ENCODE measurements around the gene SYTL2. TPM values are rescaled to one million over a fixed set of nuclear protein-coding genes. Genes with fewer than 3 reads are reported as not detected.
"Not testable (repeated sequence)": the region's sequence is repeated elsewhere in the genome, so short reads cannot be mapped to it uniquely, and the experiment has no call there.

SYTL2 gene
- total RNA-seq, 1 experiment from 2014 or later: 5.2 TPM

GRCh38 chr11:85672105-85672902, 138.6 kb downstream of the SYTL2 start:
- Histone ChIP-seq H2AK5ac (ENCODE audit: insufficient read length, low read length) (no peak overlapping the region), H2BK5ac (ENCODE audit: insufficient read length, low read length) (no peak overlapping the region), H3K23me2 (ENCODE audit: insufficient read length, low read depth, low read length, poor library complexity, severe bottlenecking) (no peaks in the 10 kb centered on the region), H4K20me1 (ENCODE audit: control insufficient read depth, insufficient read depth, insufficient read length) (no peaks in the 10 kb centered on the region), H4K5ac (ENCODE audit: insufficient read length, low read depth, low read length) (no peak overlapping the region), H3K4ac (ENCODE audit: low read depth, low read length) (no peak overlapping the region), H3K27ac (ENCODE audit: insufficient read length, low read depth, low read length) (no peak overlapping the region), H3K18ac (ENCODE audit: insufficient read length, low read depth, low read length) (no peak overlapping the region), H4K8ac (replicated peaks; ENCODE audit: insufficient read length, low read depth, low read length) (no peak overlapping the region), H3K79me2 (ENCODE audit: insufficient read depth, low read length) (no peaks in the 10 kb centered on the region), H3K23ac (ENCODE audit: insufficient read length, low read depth, low read length) (no peak overlapping the region), H2BK15ac (ENCODE audit: low read depth, low read length) (no peak overlapping the region), H3K4me2 (ENCODE audit: insufficient read depth, insufficient read length, low read length) (no peak overlapping the region), H3K9ac (ENCODE audit: extremely low read depth, insufficient read length, low read length) (no peak overlapping the region), H3K27me3 (ENCODE audit: insufficient read depth, low read length) (no peaks in the 10 kb centered on the region; the same call in 1 of the 2 replicates), H2BK20ac (ENCODE audit: low read depth, low read length, poor library complexity, severe bottlenecking) (no peak overlapping the region), H3K4me1 (ENCODE audit: insufficient read depth, low read length) (no peaks in the 10 kb centered on the region; the same call in 1 of the 2 replicates), H2BK120ac (ENCODE audit: low read depth, low read length, poor library complexity, severe bottlenecking) (no peak overlapping the region), H2BK12ac (ENCODE audit: insufficient read length, low read depth, low read length) (no peak overlapping the region), H4K91ac (ENCODE audit: insufficient read length, low read depth, low read length) (no peak overlapping the region), H3K79me1 (ENCODE audit: insufficient read depth, low read depth, low read length, poor library complexity, severe bottlenecking) (no peaks in the 10 kb centered on the region), H2AFZ (ENCODE audit: low read length) (no peak overlapping the region), H3K14ac (ENCODE audit: insufficient read depth, low read length) (no peak overlapping the region), H3T11ph (ENCODE audit: low read length) (no peak overlapping the region), H3K9me3 (ENCODE audit: control insufficient read depth, low read depth, low read length) (no peaks in the 10 kb centered on the region), H3K56ac (ENCODE audit: insufficient read length, low read depth, low read length) (no peak overlapping the region)
- Mint-ChIP-seq H3K27ac (no peak overlapping the region), H3K36me3 (ENCODE audit: insufficient read depth in 1 of 3, low read depth in 3 of 3) (peaks cover 0 to 5% (median 5%) of the 10 kb centered on the region in 3 experiments; a peak in 2 of 7 replicates), H3K27me3 (ENCODE audit: low read depth) (peaks cover 59% of the 10 kb centered on the region), H3K9me3 (peaks cover 27 to 31% of the 10 kb centered on the region in 2 experiments), H3K4me3 (no peak overlapping the region), H3K4me1 (peaks cover 4 to 5% of the 10 kb centered on the region in 2 experiments; a peak in 3 of 4 replicates)
- whole genome bisulfite sequencing (ENCODE audit: extremely low coverage, insufficient read length, low lambda C conversion rate): no CpG with 5 or more reads among the region's 8 CpGs
- no peak for DNase-seq
- no peak for TF ChIP-seq CTCF (conservative IDR thresholded peaks at IDR 0.05)

- H3K79me2 ChIP-seq (ENCODE audit: insufficient read depth, low read length); H3T11ph ChIP-seq (ENCODE audit: low read length); H4K5ac ChIP-seq (ENCODE audit: insufficient read length, low read depth, low read length); H3K79me1 ChIP-seq (ENCODE audit: insufficient read depth, low read depth, low read length, poor library complexity, severe bottlenecking); H2BK12ac ChIP-seq (ENCODE audit: insufficient read length, low read depth, low read length); H2AK5ac ChIP-seq (ENCODE audit: insufficient read length, low read length); H2BK15ac ChIP-seq (ENCODE audit: low read depth, low read length); H3K4me2 ChIP-seq (ENCODE audit: insufficient read depth, insufficient read length, low read length); H3K23ac ChIP-seq (ENCODE audit: insufficient read length, low read depth, low read length); H3K36me3 Mint-ChIP-seq (ENCODE audit: insufficient read depth in 1 of 3, low read depth in 3 of 3); H3K14ac ChIP-seq (ENCODE audit: insufficient read depth, low read length); H2BK120ac ChIP-seq (ENCODE audit: low read depth, low read length, poor library complexity, severe bottlenecking); H3K18ac ChIP-seq (ENCODE audit: insufficient read length, low read depth, low read length); H3K27me3 ChIP-seq (ENCODE audit: insufficient read depth, low read length); H3K4ac ChIP-seq (ENCODE audit: low read depth, low read length); H2BK20ac ChIP-seq (ENCODE audit: low read depth, low read length, poor library complexity, severe bottlenecking); H3K4me1 Mint-ChIP-seq; H3K56ac ChIP-seq (ENCODE audit: insufficient read length, low read depth, low read length); H4K20me1 ChIP-seq (ENCODE audit: control insufficient read depth, insufficient read depth, insufficient read length); DNase-seq; H4K91ac ChIP-seq (ENCODE audit: insufficient read length, low read depth, low read length); H3K27ac ChIP-seq (ENCODE audit: insufficient read length, low read depth, low read length); H4K8ac ChIP-seq (replicated peaks; ENCODE audit: insufficient read length, low read depth, low read length); H3K4me3 Mint-ChIP-seq; H3K9me3 ChIP-seq (ENCODE audit: control insufficient read depth, low read depth, low read length); H3K9ac ChIP-seq (ENCODE audit: extremely low read depth, insufficient read length, low read length); H2BK5ac ChIP-seq (ENCODE audit: insufficient read length, low read length); H2AFZ ChIP-seq (ENCODE audit: low read length); H3K4me1 ChIP-seq (ENCODE audit: insufficient read depth, low read length); H3K23me2 ChIP-seq (ENCODE audit: insufficient read length, low read depth, low read length, poor library complexity, severe bottlenecking); H3K27ac Mint-ChIP-seq: not testable (repeated sequence)
- peaks cover 59% of the 10 kb centered on the region for H3K27me3 Mint-ChIP-seq (ENCODE audit: low read depth)
- peaks cover 27 to 31% of the 10 kb centered on the region in 2 experiments for H3K9me3 Mint-ChIP-seq
Measured at GRCh38 chr11:85670949-85671663, 139.8 kb downstream of the SYTL2 start.
